HG03457 (cell line): ENCODE results near the gene ENO2.

ENCODE experiments used
- ATAC-seq: cut with Tn5 transposase; IDR thresholded peaks from one replicate; pipeline ENCODE4 v1.9.1; 2021; ENCODE audit warnings: moderate number of reproducible peaks; ENCODE audit not compliant: unreplicated experiment

ENO2 gene

DNA sequence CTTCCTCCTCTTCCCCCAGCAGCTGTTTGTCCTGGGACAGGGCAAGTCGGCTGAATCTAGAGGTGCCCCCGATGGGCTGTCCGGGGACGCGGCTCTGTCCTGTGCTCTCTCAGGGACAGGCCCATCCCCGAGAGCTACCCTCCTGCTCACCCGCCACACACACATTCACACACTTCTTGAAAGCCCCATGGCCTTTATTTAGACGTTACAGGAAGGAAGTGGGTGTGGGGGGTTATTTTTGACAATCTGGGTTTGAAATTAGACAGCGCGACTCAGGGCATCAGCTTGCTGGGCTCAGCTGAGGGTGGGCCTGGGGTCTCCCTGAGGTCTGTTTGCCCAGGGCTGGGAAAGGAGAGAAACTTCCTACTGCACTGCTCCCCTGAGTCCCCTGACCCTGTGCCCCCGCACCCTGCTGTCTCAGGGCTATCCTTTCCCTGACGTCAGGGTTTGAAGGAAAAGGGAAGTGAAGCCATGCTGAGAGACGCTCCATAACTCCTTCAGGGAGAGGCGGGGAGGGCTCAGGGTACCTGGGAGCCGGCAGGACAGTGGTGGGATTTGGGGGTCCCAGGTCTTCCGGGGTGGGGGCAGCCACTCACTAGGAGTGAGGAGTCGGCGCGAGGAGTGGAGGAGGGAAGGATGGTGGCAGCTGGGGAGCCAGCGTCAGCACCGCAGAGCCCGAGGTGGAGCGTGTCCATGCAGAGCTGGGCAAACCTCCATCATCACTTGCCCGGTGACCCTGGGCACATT, 44.9 kb downstream of the ENO2 start:
- ATAC-seq, result no peak

DNA sequence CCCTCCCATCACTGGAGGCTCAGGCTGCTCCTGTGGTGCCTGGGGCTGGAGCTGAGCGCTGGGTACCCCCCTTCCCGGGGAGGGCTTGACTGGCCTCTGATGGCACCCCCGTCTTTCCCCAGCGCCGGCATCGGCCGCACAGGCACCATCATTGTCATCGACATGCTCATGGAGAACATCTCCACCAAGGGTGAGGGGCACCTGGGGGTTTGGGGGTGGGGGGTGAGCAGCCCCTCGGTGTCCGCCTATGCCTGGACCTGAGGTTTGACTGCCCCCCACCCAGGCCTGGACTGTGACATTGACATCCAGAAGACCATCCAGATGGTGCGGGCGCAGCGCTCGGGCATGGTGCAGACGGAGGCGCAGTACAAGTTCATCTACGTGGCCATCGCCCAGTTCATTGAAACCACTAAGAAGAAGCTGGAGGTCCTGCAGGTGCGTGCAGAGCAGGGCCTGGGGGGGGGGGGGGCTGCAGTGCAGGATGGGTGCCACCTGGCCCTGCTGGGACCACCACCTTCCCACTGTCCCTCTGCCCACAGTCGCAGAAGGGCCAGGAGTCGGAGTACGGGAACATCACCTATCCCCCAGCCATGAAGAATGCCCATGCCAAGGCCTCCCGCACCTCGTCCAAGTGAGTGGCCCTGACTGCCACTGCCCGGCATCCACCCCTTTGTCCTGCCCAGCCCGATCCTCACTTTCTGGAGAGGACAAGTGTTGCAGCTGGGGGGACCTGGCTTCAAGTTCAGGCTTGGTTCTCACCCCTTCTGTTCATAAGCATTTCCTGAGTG, 45.6 kb downstream of the ENO2 start:
- no peak for ATAC-seq

DNA sequence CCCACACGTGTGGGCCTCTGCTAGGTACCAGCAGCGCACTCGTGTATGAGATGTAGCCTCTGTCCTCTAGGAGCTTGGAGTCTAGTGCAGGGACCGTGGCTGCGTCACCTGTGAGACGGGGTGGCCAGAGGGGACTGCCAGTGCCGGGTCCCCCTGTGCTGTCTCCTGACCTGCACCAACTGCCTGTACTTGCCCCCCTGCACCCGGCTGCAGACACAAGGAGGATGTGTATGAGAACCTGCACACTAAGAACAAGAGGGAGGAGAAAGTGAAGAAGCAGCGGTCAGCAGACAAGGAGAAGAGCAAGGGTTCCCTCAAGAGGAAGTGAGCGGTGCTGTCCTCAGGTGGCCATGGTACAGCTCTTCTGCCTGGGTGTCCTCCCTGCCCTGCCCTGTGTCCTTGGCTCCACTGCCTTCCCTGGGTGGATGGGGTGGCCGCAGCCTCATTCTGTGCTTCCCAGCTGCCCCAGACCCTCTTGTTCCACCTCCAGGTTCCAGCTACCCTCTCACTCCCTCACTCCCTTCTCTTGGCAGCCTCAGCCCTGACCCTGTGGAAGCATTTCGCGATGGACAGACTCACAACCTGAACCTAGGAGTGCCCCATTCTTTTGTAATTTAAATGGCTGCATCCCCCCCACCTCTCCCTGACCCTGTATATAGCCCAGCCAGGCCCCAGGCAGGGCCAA, 46.4 kb downstream of the ENO2 start:
- no peak for ATAC-seq

DNA sequence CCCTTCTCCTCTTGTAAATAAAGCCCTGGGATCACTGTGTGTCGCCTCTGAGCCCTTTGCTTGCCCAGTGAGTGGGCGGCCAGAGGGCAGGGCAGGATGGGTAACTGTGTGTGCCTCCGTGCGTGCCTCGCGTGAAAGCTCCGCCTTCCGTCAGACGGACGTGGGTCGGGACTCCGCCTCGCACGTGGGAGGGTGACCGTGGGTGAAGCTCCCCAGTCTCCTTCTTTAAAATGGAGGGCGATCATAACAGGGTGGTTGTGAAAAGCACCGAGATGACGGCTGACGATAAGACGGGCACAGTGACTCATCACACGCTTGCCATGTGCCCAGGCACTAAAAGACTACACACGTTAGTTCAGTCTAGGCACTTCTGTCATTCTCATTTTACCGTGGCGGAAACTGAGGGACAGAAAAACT, 46.9 kb downstream of the ENO2 start:
- no peak for ATAC-seq

DNA sequence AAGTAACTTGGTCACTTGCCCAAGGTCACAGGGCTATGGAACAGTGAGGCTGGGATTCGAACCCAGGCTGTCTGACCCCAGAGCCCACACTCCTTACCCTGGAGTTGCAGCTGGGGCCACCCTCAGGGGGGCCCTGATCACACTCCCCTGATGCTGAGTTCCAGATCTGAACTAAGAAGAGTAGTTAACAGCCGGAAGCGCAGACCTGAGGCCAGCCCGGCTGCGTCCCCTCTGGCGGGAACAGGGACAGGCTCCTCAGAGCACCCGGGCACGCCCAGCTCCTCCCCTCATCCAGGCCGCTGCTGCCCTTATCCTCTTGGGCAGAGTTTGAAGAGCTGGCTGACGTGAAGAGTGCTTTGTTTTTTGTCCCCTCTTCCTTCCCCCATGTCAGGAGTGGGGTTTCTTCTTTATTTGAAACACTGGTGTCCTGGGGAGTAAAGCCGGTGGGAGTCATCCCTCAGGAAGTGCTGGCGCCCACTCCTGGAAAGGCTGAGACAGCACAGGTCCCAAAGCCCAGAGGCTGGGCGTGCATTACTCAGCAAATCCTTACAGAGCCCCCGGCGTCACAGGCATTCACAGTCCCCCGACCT, 47.4 kb downstream of the ENO2 start:
- ATAC-seq, result no peak

DNA sequence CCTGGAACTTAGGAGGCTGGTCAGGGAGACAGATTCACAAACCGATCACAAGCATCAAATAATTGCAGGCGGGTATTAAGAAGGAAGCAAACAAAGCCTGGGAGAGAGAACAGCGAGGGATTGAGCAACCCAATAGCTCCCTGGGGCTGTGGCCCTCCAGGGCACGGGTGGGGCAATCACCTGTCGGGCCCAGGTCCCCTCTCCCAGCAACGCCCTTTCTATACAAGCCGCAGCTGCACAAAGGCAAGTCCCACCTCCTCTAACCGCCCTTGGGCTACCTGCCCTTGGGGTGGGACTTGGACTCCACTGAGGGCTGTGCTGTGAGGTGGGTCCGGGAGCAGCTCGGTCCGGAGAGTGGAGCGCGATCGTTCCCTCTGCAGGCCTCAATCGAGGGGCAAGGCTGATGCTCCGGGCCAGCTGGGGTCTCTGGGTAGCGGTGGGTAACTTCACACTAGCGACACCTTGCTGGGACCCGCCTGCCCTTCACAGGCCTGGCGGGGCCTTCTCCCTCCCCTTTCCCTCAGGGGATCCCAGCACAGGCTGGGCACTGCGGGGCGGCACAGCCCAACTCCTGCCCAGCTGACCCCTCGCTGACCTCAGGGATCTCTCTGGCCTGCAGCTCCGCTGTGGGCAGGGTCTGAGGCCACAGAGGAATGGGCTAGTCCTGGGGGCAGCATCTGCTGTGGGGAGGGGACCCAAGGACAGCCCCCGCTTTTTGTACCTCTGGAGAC, 48.1 kb downstream of the ENO2 start:
- ATAC-seq, result no peak

DNA sequence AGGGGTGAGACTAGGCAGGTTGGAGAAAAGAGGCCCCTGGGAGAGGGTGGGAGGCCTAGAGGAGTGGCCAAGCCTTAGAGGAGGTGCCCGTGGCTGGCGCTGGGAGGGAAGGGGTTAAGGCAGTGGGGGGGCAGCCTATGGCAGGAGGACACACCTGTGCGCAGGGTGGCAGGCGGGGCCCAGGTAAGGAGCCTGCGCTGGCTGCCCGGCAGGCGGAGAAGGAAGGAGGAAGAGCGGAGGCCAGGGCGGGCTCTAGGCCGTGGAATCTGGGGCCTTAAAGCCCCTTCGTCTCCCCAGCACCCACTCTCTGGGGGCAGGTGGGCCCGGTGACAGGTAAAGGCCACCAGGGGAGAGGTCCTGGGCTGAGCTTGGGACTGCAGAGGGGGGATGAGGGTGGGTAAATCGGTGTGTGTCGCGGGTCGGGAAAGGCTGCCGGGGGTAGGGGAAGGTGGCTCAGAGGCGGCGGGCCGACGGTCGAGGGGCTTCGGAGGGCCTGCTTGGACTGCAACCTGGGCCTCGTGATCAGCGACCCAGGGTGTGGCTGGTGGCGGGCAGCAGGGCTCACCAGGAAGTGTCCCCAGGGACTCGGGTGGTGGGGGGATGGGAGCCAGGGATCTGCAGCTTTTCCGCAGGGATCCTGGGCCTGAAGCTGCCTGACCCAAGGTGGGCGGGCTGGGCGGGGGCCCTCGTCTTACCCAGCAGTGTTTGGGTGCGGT, 48.8 kb downstream of the ENO2 start:
- ATAC-seq, result no peak

DNA sequence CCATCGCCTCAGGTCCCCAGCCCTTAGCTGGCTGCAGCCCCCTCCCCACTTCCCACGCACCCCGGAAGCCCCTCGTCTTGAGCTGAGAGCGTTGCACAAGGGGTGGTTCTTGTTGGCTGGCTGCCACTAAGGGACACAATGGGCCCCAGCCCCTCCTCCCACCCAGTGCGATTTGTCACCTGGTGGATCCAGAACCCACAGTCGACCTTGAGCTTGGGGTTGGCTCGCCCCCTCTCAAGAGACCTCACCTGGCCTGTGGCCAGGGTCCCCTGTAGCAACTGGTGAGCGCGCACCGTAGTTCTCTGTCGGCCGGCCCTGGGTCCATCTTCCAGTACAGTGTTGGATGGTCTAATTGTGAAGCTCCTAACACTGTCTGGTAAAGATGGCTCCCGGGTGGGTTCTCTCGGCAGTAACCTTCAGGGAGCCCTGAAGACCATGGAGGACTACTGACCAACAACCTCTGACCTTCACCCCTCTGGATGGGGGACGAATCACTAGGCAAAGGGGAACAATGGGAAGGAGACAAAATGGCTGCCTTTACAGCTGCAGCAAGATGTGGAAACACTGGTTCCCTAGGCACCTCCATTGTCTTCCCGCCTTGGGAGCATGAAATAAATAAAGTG, 49.5 kb downstream of the ENO2 start:
- no peak for ATAC-seq

DNA sequence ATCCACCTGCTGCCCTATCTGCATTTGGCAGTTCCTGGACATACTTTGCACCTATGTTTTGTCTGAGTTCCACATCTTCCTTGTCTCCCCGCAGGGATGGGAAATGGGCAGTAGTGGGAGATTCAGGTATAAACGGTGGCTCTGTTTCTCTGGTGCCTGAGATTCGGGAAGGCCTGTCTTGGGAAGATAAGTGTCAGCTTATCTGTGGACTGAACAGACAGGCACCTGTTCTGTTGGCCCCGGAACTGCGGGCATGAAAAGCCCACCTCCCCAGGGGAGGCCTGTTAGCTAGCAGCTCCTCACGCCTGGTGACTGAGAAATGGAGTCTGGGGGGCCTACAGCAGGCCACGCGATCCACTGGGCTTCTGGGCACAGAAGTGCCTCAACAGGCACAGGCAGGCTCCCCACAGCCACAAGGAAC, 50.2 kb downstream of the ENO2 start:
- ATAC-seq, result no peak

DNA sequence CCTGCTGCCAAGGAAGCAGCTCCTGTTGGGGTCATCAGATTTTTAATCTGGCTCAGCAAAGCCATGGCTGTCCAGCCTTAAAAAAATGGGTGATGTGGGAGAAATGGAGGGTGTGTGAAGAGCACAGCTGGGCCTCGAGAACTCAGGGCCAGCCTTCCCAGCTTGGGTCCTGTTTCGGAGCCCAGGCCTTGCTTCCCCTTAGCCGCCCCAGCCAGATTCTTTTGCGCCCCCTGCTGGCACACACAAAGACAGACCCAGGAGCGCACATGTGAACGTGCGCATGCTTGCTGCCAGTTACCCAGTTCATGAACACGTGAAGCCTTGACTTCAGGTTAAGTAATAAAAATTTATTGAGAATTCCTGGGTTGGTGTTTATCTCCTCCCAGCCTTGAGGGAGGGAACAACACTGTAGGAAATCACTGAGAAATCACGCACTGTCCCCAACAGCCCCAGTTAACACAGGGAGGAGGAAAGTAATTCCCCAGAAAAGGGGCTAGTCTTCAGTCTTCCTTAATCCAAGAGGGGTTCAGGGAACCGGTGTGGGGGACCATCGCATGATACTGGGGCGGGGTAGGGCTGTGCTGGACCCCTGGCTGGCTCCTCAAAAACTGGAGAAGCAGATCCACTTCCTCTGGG, 50.8 kb downstream of the ENO2 start:
- ATAC-seq, result no peak

DNA sequence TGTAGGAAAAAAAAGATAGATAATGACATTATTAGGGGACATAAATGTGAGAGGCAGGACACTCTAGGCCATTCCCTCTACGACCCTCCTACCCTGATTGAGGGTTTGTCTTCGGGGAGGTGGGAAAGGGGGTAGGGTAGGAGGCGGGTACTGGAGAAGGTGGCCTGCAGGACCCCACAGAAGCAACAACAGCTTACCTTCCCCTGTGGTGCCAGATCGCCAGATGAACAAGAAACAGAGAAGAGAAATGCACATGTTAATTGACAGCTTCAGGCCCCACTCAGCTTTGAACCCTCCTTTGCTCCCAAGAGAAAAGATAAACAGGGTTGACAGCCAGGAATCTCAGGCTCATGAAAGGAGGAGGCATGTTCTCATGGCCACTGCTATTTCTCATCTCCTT, 51.3 kb downstream of the ENO2 start:
- no peak for ATAC-seq

DNA sequence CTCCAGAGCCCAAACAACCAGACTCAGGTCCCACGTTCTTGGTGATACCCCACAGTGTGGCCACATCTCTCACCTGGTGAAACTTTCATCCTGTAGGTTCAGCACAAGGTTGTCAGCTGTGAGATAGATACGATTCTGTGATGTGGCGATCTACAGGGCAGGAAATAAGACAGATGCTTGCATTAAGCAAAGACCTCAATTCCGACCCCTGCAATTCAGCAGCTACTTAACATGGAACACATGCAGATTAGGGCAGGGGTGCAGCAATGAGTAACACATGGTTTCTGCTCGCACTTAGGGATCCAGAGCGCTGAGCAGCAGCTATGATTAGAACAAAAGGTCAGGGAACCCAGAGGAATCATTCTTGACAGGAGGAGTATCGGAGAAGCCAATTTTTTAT, 52.0 kb downstream of the ENO2 start:
- ATAC-seq, result no peak

DNA sequence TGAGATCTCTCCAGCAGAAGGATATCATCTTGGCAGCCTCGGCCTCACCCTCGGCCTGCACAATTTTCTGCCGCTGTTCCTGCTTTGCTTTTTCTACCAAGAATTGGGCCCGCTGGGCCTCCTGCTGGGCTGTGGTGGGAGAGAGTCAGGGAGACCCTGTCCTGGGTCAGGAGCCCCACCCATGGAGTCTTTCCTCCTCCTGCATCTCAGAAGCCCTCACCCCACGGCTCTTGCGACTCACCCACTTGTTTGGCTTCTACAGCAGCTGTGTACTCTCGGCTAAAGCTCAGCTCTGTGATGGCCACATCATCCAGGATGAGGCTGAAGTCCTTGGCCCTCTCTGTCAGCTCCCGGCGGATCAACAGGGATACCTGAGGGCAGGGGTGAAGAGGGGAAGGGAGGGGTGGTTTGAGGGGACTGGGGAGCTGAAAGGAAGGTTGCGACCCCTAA, 53.3 kb downstream of the ENO2 start:
- ATAC-seq, result no peak

DNA sequence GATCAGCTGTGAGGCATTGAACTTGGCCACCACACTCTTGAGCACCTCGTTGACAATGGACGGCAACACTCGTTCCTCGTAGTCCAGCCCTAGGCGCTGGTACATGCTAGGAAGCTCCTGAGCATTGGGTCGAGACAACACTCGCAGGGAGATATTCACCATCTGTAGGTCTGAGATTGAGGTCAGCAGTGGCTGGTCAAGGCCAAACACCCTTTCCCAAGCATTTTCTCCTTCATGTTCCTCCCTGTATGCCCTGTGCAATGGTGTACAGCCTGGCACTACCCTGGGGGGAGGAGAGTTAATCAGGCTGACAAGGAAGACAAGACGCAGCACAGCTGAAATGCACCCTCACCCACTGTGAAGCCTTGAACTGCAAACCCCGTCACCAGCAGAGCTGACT, 54.0 kb downstream of the ENO2 start:
- no peak for ATAC-seq

DNA sequence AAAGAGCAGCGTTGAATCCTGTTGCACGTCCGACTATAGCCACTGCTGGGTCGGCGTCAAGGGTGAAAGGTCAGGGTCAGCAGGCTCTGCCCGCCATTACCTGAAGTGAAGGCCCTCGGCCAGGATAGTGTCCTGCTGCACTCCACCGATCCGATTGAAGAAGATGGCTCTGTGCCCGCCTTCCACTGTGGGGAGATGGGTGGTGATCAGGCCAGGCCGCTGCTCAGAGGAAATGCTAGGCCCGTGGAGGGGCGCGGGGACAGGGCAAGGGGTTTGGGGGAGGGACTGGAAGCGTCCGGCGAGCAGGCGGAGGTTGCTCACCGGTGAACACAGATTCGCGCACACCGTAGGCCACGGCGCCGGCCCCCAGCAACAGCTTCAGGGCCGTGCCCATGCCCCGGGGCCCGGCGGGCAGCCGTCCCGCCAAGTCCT, 55.7 kb downstream of the ENO2 start:
- ATAC-seq, result no peak
